Measurements from ENCODE around the gene HAPLN2.

Gene HAPLN2

DNA sequence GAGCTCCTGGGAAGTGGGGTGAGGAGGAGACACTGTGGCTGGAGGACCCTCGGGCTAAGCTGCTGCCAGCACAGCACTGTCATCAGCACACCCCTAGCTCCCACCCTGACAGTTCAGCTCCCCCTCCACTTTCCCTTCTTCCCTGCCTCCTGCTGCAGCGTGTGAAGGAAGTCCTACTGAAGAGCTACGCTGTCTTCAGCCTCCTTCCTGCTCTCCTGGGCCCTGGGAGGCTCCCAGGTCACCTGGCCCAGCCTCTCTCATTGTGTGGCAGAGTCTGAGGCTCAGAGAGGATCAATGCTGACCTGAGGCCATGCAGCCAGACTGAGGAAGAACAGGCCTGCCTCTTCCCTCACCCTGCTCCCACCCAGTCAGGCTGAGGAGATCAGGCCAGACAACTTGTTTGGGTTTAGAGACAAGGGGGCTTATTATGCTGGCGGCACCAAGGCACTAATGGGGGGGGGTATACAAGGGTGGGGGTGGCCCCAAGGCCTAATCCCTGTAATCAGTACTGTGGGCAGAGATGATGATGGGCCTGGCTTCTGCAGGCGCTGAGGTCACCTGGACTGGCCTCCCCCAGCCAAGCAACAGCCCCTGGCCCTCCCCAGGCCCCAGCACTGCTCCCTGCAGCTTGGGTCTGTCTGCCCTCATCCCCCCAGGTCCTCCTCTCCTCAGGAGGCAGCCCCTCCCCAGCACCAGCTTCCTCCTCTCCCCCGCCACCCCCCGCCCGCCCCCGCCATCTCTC, 48.9 kb downstream of the HAPLN2 start:
- ATAC-seq (ENCODE audit: low read depth) (no peak), DNase-seq (ENCODE audit: low spot score) (no peak)
- no peaks in the 10 kb centered on the region for H3K9me3 ChIP-seq (ENCODE audit: severe bottlenecking)
- no peak overlapping the region for H3K27ac ChIP-seq (ENCODE audit: poor library complexity, severe bottlenecking)
- H3K4me1 ChIP-seq (ENCODE audit: insufficient read depth, poor library complexity, severe bottlenecking), result no peaks in the 10 kb centered on the region
- no peaks in the 10 kb centered on the region for H3K36me3 ChIP-seq (ENCODE audit: low read depth)
- H3K4me3 ChIP-seq (ENCODE audit: severe bottlenecking), result no peak overlapping the region
- no peaks in the 10 kb centered on the region for H3K27me3 ChIP-seq (ENCODE audit: insufficient read depth, poor library complexity, severe bottlenecking)
- TF ChIP-seq, protein P1, sequence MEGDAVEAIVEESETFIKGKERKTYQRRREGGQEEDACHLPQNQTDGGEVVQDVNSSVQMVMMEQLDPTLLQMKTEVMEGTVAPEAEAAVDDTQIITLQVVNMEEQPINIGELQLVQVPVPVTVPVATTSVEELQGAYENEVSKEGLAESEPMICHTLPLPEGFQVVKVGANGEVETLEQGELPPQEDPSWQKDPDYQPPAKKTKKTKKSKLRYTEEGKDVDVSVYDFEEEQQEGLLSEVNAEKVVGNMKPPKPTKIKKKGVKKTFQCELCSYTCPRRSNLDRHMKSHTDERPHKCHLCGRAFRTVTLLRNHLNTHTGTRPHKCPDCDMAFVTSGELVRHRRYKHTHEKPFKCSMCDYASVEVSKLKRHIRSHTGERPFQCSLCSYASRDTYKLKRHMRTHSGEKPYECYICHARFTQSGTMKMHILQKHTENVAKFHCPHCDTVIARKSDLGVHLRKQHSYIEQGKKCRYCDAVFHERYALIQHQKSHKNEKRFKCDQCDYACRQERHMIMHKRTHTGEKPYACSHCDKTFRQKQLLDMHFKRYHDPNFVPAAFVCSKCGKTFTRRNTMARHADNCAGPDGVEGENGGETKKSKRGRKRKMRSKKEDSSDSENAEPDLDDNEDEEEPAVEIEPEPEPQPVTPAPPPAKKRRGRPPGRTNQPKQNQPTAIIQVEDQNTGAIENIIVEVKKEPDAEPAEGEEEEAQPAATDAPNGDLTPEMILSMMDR (IDR thresholded peaks at IDR 0.05; ENCODE audit: poor library complexity, severe bottlenecking), result no peak

DNA sequence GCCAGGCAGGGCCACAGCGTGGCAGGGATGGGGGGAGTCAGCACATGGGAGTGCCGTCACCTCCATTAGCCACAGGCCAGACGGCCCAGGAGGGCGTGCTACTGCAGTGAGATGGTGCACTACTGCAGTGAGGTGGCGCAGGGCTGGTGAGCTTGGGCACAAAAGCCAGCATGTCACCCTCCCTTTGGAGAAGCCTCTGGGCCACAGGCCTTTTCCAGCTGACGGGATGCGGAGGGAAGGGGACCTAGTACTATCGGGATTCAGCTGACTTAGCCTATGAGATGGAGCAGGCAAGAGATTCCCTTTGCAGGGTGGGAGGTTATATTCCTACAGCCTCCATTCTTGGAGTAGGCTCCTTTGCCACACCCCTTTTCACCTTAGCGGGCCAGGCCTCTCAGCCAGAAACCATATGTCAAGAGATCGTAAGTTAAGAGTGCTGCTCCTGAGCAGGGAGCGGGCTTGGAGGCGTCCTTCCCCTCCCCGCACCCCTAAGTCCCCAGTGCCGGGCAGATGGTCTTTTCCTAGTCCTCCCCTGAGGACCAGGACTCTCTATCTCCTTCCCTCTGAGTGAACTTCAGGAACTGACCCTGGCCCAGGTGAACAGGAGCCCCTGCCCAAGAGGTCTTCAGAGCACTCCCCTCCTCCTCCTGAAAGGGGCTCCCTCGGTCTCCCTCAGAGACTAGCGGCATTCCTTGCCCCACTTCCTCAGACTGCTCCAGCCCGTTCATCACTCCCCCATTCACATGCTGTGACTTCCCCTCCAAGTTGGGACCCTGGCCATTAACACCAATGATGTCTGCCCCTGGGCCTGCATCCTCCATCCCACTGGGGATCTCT, 49.8 kb downstream of the HAPLN2 start:
- H3K36me3 ChIP-seq (ENCODE audit: low read depth), result no peaks in the 10 kb centered on the region
- DNase-seq (ENCODE audit: low spot score), result no peak
- H3K4me1 ChIP-seq (ENCODE audit: insufficient read depth, poor library complexity, severe bottlenecking), result no peaks in the 10 kb centered on the region
- H3K27ac ChIP-seq (ENCODE audit: poor library complexity, severe bottlenecking), result no peak overlapping the region
- no peaks in the 10 kb centered on the region for H3K9me3 ChIP-seq (ENCODE audit: severe bottlenecking)
- no peaks in the 10 kb centered on the region for H3K27me3 ChIP-seq (ENCODE audit: insufficient read depth, poor library complexity, severe bottlenecking)
- TF ChIP-seq, protein P1 (IDR thresholded peaks at IDR 0.05; ENCODE audit: poor library complexity, severe bottlenecking), result no peak
- no peak overlapping the region for H3K4me3 ChIP-seq (ENCODE audit: severe bottlenecking)
- no peak for ATAC-seq (ENCODE audit: low read depth)

DNA sequence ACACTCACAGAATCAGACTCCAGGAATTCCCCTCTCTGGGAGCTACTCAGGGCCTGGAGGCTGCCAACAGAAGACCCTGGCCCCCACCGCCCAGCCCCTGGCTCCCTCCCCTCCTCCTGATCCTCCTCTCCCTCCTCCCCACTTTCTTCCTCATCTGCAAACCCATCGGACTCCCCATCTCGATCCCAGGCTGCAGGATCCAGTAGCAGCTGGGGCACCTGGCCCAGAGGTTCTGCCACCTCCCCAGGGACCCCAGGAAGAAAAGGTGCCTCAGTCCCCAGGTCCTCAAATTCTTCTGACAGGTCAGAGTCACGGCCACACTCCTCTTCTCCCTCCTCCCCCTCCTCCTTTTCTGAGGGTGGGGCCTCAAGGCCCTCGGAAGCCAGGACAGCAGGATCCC, 50.6 kb downstream of the HAPLN2 start:
- no peak overlapping the region for H3K4me3 ChIP-seq (ENCODE audit: severe bottlenecking)
- DNase-seq (ENCODE audit: low spot score) (no peak), ATAC-seq (ENCODE audit: low read depth) (no peak)
- H3K27ac ChIP-seq (ENCODE audit: poor library complexity, severe bottlenecking), result no peak overlapping the region
- no peaks in the 10 kb centered on the region for H3K4me1 ChIP-seq (ENCODE audit: insufficient read depth, poor library complexity, severe bottlenecking)
- no peaks in the 10 kb centered on the region for H3K9me3 ChIP-seq (ENCODE audit: severe bottlenecking)
- H3K36me3 ChIP-seq (ENCODE audit: low read depth), result no peaks in the 10 kb centered on the region
- H3K27me3 ChIP-seq (ENCODE audit: insufficient read depth, poor library complexity, severe bottlenecking), result no peaks in the 10 kb centered on the region
- TF ChIP-seq, protein P1 (IDR thresholded peaks at IDR 0.05; ENCODE audit: poor library complexity, severe bottlenecking), result no peak

DNA sequence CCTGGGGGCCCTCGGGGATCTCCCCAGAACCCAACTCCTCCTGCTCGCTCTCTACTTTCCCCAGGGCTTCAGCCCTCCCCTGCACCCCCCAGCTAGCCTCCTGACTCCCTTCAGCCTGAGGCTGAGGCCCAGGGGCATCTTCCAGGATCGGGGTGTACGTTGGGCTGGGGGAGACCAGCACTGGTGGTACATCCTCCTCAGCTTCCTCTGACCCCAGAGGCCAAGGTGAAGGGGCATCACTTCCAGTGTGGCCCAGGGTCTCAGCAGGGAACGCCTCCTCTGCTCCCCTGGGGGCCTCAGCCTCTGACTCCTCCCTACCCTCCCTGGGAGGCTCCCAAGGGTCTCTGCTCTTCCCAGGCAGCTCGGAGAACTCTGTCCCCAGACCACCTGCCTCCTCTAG, 51.1 kb downstream of the HAPLN2 start:
- ATAC-seq (ENCODE audit: low read depth), result no peak
- H3K4me3 ChIP-seq (ENCODE audit: severe bottlenecking), result no peak overlapping the region
- no peaks in the 10 kb centered on the region for H3K36me3 ChIP-seq (ENCODE audit: low read depth)
- H3K4me1 ChIP-seq (ENCODE audit: insufficient read depth, poor library complexity, severe bottlenecking), result no peaks in the 10 kb centered on the region
- H3K27ac ChIP-seq (ENCODE audit: poor library complexity, severe bottlenecking), result no peak overlapping the region
- H3K27me3 ChIP-seq (ENCODE audit: insufficient read depth, poor library complexity, severe bottlenecking), result no peaks in the 10 kb centered on the region
- DNase-seq (ENCODE audit: low spot score), result no peak
- TF ChIP-seq, protein P1 (IDR thresholded peaks at IDR 0.05; ENCODE audit: poor library complexity, severe bottlenecking), result no peak
- no peaks in the 10 kb centered on the region for H3K9me3 ChIP-seq (ENCODE audit: severe bottlenecking)
